Colonic mucosa (tissue), 4 donors: Measurements from ENCODE around the gene GFY. TPM values are rescaled to one million over a fixed set of nuclear protein-coding genes. Genes with fewer than 3 reads are reported as not detected.

Experiments
- DNase-seq: peaks from one replicate; pipeline ENCODE4 v3.0.0-alpha.2; 2020
- H3K27ac ChIP-seq: fragments of 200-600 bp; one replicate; pipeline ENCODE4 v1.8.0; 2021
- H3K27me3 ChIP-seq: fragments of 200-600 bp; one replicate; pipeline ENCODE4 v1.8.0; 2021
- H3K36me3 ChIP-seq: fragments of 200-600 bp; one replicate; pipeline ENCODE4 v1.8.0; 2021
- H3K4me1 ChIP-seq: fragments of 200-600 bp; one replicate; pipeline ENCODE4 v1.8.0; 2021; ENCODE audit warnings: mild to moderate bottlenecking
- H3K4me3 ChIP-seq: fragments of 200-600 bp; one replicate; pipeline ENCODE4 v1.8.0; 2021
- H3K9ac ChIP-seq, 2 donors: one replicate each; pipeline ENCODE4 v1.7.0; 2013; ENCODE audit warnings: control low read depth in 2 of 2, low read depth in 2 of 2, low read length in 2 of 2
- H3K9me3 ChIP-seq: fragments of 200-600 bp; one replicate; pipeline ENCODE4 v1.8.0; 2021
- CTCF ChIP-seq: fragments of 200-600 bp; IDR thresholded peaks from one replicate; pipeline ENCODE4 v1.8.0; 2022; ENCODE audit warnings: antibody characterized with exemption, mild to moderate bottlenecking
- intact Hi-C: fragments of 100-400 bp; cut with DNase I; formaldehyde crosslinking; loops from one replicate; pipeline ENCODE4 v1.14.1; 2022
- total RNA-seq, 2 donors: library from RNA; stranded (reverse); fragmentation: NEBNext Ultra II Directional in 1 of 2; extraction: Animal tissue kit (Norgen Biotek cat#: 25700) in 1 of 2; gene quantifications; one replicate each; pipeline ENCODE4 v1.2.1, GENCODE V29; 2021
- donor health status: healthy.
- donor health status: DM: no; HTN: no; CAD: no.
- donor health status: DM: no; HTN: no; CAD: no.

GFY gene
- total RNA-seq, result not detected

- TF ChIP-seq CTCF, result no peak
- Histone ChIP-seq H3K9ac (no peak within 1 kb of the TSS), H3K4me1 (peaks cover 8% of the 10 kb centered on the region), H3K36me3 (no peaks in the 10 kb centered on the region), H3K4me3 (no peak within 1 kb of the TSS), H3K27ac (no peak within 1 kb of the TSS), H3K27me3 (peaks cover 81% of the 10 kb centered on the region), H3K9me3 (no peaks in the 10 kb centered on the region)
- intact Hi-C loops, result no loop called here
- no peak for DNase-seq
Measured at GRCh38 chr19:49425178-49425577, at the start of gene GFY. GFY (plus strand) TSS chr19:49425388; CDS start chr19:49426431, 1,043 bp downstream.

GRCh38 chr19:49378512-49378911, 46.7 kb upstream of the GFY start:
- Histone ChIP-seq H3K4me1 (no peaks in the 10 kb centered on the region), H3K27ac (no peak overlapping the region), H3K27me3 (no peaks in the 10 kb centered on the region), H3K9me3 (no peaks in the 10 kb centered on the region), H3K4me3 (no peak overlapping the region), H3K36me3 (no peaks in the 10 kb centered on the region), H3K9ac (no peak overlapping the region)
- intact Hi-C loops, result no loop called here
- TF ChIP-seq CTCF, result no peak
- DNase-seq, result no peak

GRCh38 chr19:49380391-49380790, 44.8 kb upstream of the GFY start:
- H3K9me3 ChIP-seq, result no peaks in the 10 kb centered on the region
- no peak overlapping the region for H3K4me3 ChIP-seq
- no peaks in the 10 kb centered on the region for H3K4me1 ChIP-seq
- intact Hi-C loops, result no loop called here
- H3K36me3 ChIP-seq, result no peaks in the 10 kb centered on the region
- H3K27me3 ChIP-seq, result no peaks in the 10 kb centered on the region
- no peak for TF ChIP-seq CTCF
- DNase-seq, result no peak
- H3K27ac ChIP-seq, result no peak overlapping the region
- no peak overlapping the region for H3K9ac ChIP-seq

- Histone ChIP-seq H3K9me3 (no peaks in the 10 kb centered on the region), H3K36me3 (no peaks in the 10 kb centered on the region), H3K9ac (no peak overlapping the region), H3K4me1 (no peaks in the 10 kb centered on the region), H3K27me3 (no peaks in the 10 kb centered on the region), H3K4me3 (no peak overlapping the region), H3K27ac (no peak overlapping the region)
- TF ChIP-seq CTCF, result no peak
- intact Hi-C loops, result no loop called here
- DNase-seq, result no peak
Measured at GRCh38 chr19:49382639-49383038, 42.5 kb upstream of the GFY start.

- Histone ChIP-seq H3K27me3 (no peaks in the 10 kb centered on the region), H3K36me3 (no peaks in the 10 kb centered on the region), H3K27ac (no peak overlapping the region), H3K4me1 (no peaks in the 10 kb centered on the region), H3K9ac (no peak overlapping the region), H3K4me3 (no peak overlapping the region), H3K9me3 (no peaks in the 10 kb centered on the region)
- DNase-seq, result no peak
- TF ChIP-seq CTCF, result no peak
- intact Hi-C loops, result no loop called here
Measured at GRCh38 chr19:49383599-49383998, 41.6 kb upstream of the GFY start.

GRCh38 chr19:49387936-49388372, 37.2 kb upstream of the GFY start, which contains the start of gene KASH5:
KASH5 (plus strand) TSS chr19:49388249; CDS start chr19:49390884, 2,635 bp downstream.
- intact Hi-C loops, result no loop called here
- DNase-seq, result peak; percentile 74
- Histone ChIP-seq H3K27ac (no peak within 1 kb of the TSS), H3K9me3 (no peaks in the 10 kb centered on the region), H3K4me1 (no peaks in the 10 kb centered on the region), H3K27me3 (no peaks in the 10 kb centered on the region), H3K4me3 (peak within 1 kb of the TSS; percentile 7), H3K9ac (peak within 1 kb of the TSS in 1 of 2 donors; percentile 19), H3K36me3 (no peaks in the 10 kb centered on the region)
- TF ChIP-seq CTCF, result no peak
